ENCODE results near the gene SRSF3.
"Not testable (repeated sequence)": the region's sequence is repeated elsewhere in the genome, so short reads cannot be mapped to it uniquely, and the experiment has no call there.

SRSF3 gene

DNA sequence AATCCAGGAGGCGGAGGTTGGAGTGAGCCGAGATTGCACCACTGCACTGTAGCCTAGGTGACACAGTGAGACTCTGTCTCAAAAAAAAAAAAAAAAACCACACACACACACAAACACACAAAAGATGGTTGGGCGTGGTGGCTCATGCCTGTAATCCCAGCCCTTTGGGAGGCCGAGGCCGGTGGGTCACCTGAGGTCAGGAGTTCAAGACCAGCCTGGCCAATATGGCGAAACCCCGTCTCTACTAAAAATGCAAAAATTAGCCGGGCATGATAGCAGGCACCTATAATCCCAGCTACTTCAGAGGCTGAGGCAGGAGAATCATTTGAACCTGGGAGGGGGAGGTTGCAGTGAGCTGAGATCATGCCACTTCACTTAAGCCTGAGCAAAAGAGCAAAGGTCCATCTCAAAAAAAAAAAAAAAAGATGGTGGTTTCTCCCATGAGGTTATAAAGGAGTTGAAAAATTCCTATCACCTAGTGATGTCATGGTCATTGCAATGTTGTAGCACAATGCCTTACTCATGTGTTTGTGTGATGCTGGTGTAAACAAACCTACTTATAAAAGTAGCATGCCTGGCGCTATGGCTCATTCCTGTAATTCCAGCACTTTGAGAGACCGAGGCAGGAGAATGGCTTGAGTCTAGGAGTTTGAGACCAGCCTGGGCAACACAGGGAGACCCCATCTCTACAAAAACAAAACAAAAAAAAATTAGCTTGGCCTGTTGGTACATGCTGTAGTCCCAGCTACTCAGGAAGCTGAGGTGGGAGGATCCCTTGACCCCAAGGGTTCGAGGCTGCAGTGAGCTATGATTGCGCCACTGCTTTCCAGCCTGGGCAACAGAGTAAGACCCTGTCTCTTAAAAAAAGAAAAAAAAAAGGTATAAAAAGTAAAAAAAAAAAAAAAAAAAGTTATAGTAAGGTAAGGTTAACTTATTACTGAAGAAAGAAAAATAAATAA is 21.5 kb upstream of the SRSF3 start:
- not testable (repeated sequence) for DNase-seq

DNA sequence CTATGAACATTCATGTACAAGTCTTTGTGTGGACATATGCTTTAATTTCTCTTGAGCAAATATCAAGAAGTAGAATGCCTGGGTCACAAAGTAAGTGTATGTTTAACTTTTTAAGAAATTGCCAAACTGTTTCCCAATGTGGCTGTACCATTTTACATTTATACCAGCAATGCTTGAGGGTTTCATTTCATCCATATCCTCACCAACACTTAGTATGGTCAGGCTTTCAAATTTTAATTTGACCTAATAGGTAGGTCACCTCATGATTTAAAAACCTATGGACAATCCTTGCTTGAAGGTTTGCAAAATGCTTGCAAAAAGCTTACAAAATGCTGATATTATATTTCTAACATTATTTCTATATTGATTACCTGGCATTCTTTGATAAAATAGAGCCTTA is 19.5 kb upstream of the SRSF3 start:
- no peak for DNase-seq

DNA sequence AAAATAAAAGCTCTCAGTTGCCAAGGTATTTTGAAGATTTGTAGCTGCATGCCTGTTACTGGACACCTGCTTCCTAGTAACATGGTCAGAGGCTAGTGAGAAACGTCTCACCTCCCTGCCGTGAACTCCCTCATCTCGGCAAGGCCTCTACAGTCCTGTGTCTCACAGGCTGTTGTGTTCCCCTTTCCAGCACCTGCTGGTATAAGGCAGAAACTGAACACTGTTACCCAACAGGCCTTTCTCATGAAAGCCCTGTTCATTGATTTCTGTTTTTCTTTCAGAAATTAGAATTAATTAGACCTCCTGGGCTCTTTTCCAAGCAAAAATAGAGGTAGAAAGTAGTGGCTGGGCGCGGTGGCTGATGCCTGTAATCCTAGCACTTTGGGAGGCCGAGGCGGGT is 17.6 kb upstream of the SRSF3 start:
- DNase-seq = no peak

DNA sequence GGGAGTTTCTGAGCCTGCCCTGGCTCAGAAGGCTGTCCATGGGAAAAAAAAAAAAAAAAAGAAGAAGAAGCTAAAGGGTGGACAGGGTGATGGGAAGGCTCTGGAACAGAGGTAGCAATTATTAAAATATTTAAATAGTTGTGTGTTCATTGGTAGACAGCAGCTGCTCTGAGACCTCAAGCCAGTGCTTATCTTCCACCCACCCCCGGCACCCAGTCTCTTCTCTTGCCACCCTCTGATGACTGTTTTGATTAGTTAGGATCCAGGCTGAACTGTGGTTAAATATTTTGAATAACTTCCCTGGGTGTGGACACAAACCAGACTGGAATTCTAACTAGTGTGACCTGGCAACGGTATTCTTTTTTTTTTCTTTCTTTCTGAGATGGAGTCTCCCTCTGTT is 16.9 kb upstream of the SRSF3 start:
- DNase-seq = no peak

DNA sequence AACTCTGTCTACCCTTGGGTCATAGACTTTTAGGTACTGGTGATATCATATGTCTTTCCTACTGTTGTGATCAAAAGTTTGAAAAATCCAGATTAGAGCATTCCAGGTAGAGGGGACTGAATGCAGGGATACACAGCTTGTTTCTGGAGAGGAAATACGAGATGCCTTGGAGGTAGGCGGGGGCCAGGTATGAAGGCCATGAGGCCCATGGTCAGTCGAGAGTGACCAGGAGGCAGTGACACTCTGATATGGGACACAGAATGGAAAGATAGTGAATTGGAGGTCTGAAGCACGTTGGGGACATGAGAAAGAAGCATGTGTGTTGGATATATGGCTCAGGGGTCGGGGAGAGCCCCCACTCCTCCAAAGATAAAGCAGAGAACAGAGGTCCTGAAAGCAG is 16.1 kb upstream of the SRSF3 start:
- DNase-seq = no peak

DNA sequence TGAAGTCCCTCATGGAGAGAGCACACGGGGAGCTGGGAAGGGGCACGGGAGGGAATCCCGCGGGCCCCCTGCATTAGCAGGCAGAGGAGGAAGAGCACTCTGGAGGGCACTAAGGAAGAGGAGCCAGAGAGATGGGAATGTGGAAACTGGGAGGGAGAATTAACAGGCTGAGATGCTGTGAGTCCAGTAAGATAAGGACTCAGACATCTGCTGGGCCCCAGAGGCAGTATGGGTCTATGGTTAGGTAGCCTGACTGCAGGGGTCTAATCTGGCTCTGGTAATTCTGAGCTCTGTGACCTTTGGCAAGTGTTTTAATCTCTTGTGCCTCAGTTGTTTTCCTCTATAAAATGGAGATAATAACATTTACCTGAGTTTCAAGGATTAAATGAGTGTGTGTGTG is 15.7 kb upstream of the SRSF3 start:
- DNase-seq = no peak

DNA sequence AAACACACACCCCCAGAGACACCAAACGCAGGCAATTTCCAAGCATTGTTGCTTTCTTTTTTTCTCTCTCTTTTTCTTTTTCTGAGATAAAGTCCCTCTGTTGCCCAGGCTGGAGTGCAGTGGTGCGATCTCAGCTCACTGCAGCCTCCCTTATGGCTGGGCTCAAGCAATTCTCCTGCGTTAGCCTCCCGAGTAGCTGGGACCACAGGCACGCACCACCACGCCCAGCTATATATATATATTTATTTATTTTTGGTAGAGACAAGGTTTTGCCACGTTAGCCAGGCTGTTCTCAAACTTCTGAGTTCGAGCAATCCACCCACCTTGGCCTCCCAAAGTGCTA is 14.0 kb upstream of the SRSF3 start:
- DNase-seq = no peak

DNA sequence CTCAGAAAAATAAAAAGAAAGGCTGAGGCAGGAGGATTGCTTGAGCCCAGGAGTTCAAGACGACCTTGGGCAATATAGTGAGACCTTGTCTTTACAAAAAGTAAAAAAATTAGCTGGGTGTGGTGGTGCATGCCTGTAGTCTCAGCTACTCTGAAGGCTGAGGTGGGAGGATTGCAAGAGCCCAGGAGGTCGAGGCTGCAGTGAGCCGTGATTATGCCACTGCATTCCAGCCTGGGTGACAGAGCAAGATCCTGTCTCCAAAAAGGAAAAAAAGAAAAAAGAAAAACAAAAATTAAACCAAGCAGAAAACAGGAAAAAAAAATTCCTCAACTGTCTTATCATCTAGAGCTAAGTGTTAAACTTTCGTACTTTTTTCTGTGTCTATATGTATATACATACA is 12.4 kb upstream of the SRSF3 start:
- DNase-seq = no peak

DNA sequence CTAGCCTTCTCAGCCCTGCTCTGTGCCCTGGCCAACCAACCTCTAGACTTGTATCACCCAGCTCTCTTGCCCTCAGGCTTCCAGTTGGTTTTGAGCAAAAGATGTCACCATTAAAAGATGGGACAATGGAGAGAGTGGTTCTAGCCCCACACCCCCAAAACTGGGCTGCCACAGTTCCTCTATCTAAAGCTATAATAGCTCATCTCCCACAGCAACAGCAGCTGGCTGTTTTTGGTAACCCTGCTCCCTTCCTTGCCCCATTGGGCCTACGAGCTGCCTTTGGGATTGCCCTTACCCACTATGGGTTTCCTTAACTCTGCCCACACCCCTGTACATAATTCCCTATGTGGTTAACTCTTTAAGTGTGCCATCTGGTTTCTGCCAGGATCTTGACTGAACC is 7.6 kb upstream of the SRSF3 start:
- no peak for DNase-seq

DNA sequence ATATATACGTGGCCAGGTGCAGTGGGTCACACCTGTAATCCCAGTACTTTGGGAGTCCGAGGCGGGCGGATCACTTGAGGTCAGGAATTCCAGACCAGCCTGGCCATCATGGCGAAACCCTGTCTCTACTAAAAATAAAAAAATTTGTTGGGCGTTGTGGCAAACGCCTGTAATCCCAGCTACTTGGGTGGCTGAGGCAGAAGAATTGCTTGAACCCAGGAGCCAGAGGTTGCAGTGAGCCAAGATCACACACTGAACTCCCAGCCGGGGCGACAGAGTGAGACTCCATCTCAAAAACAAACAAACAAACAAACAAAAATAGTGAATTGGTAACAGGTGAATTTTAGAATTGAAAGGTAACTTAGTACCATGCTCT is 5.1 kb upstream of the SRSF3 start:
- DNase-seq = not testable (repeated sequence)

DNA sequence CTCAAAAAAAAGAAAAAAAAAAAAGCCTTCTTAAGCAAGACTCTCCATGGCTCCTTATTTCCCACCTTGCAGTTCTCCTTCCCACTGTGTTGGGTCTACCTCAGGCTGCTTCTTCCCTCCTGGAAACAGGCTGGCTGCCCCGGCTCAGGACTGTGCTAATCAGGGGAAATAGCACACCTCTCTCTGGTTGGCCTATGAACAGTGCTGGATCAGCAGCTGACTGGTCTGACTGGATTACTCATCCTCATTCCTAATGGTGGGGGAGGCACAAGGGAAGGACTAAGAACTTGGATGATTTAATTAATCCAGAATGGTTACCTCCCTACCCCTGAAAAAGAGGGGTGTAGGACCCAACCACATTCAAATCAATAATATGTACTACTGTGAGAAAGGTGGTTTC is 3.9 kb upstream of the SRSF3 start:
- DNase-seq = no peak

DNA sequence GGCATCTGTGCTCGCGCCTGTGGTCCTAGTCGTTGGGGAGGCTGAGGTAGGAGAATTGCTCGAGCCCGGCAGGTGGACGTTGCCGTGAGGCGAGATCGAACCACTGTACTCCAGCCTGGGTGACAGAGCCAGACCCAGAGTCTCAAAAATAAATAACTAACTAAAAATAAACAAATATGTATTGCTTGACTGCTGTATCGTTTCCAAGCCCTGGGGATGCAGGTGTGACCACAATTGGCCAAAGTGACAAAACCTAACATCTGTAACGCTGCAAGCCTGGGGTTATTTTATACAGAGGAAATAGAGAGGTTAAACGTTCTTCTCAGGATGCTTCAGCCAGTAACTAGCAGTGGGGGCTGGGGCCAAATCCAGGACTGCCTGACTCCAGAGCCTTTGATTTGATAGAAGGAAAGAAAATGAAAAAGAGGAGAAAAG is 1.9 kb upstream of the SRSF3 start:
- DNase-seq = no peak

DNA sequence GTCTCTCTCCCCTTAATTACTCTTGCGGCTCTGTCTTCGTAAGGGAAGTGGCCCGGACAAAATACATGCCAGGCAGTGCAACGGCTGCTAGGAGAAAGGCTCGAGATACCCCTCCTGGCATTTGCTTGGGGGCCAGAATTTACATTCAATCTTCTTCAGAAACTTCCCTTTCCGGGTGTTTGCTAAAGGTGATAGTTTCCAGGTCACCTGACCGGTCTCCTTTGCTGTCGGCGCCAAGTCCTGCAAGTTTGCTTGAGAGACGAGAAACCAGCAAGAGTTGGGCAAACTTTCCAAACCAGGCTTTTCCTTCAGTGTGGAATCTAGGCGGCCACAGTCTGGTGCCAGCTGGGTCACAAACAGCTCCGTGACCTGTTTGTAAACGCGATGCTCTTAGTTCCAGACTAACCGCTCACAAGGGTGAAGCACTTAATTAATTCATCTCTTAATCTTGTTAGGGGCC is 563 bp upstream of the SRSF3 start:
- DNase-seq = peak; percentile 91

DNA sequence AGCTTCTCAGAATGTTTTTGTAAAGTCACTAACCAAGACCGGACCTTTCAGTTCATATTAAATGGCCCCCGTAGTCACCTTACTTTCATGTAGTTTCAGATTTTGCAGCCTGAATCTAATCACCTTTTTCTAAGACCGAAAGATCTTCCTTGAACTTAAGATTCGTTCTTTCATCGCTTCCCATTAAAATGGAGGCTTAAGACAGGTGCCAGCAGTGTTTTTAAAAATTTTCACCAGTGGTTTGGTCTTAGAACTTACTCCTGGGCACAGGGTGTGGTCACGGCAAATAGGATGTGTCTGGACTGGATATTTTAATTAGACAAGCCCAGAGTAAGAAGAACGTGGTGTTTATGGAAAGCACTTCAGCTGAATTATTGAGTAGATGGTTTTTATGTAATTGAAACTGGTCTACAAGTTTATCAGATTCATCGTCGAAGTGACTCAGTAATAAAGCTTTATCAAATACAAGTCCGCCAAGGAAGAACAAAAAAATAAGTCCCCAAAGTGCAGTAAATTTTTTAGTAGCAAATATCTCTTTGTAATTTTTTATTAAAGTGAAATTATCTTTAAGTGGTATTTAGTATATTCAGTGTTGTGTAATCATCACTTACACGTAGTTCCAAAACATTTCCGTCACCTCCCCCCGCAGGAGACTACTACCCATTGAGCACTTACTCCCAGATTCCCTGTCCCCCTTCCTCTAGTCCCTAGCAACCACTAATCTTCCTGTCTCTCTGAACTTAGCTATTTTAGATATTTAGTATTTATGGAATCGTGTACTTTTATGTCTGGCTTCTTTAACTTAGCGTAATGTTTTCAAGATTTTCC is 868 bp downstream of the SRSF3 start:
- peak; percentile 52 for DNase-seq

DNA sequence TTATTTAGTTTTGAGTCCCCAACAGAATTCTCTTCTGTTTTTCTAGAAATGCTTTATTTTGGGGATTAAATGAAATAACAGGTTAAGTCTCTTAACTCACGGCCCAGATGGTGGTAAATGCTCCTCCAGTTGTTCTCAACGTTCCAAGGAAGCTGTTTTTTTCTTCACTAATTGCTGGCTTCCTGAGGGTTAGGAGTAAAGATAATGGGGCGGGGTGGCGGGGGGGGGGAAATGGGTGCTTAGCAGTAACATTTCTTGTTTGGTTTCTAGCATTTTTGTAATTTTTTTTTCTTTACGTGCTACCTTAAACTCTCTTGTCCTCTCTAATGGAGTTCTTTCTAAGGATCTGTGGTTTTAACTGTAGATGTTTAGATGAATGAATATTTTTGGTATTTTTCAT is 2.2 kb downstream of the SRSF3 start:
- DNase-seq = no peak

DNA sequence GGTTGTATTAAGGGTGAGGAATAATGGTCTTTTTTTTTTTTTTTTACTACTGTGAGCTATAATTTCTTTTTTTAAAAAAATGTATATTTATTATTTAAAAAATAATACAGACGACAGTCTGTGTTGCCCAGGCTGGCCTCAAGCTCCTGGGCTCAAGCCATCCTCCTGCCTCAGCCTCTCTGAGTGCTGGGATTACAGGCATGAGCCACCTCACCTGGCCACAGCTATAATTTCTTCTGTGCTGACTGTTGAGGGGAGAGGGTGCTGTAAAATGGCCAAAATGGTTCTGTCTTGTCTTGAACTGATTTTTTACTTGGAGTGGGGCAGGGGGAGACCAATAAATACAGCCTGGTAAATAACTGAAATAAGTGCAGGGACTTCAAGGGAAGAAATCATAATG is 3.6 kb downstream of the SRSF3 start:
- DNase-seq = no peak

DNA sequence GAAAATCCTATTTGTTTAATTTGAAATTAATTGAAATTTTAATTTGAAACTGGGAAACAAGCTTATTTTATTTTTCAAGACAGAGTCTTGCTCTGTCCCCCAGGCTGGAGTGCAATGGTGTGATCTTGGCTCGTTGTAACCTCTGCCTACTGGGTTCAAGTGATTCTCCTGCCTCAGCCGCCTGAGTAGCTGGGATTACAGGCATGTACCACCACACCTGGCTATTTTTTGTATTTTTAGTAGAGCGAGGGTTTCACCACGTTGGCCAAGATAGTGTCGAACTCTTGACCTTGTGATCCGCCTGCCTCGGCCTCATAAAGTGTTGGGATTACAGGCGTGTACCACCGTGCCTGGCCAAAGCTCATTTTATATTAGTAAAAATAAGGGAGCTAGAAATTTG is 4.2 kb downstream of the SRSF3 start:
- DNase-seq = no peak

DNA sequence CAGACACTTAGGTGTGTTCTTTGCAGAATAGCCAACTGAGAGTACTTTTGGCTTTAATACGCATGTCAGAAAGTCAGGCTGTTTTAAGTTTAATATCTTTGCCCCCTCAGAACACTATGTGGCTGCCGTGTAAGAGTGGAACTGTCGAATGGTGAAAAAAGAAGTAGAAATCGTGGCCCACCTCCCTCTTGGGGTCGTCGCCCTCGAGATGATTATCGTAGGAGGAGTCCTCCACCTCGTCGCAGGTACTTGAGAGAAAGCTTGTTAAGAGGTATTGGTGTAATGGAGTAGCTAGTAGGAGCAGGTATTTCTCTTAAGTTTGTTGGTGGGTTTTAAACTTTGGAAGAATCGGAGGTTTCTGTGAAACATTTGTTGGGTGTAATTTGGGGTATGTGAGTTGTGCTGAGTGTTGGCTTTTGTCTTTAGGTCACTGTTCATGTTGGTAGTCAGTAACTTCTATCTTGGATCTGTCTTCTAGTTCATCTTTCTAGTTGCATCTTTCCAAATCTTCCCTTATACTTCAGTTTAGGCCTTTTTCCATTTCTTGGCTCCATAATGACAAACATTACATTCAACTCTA is 4.7 kb downstream of the SRSF3 start:
- no peak for DNase-seq

DNA sequence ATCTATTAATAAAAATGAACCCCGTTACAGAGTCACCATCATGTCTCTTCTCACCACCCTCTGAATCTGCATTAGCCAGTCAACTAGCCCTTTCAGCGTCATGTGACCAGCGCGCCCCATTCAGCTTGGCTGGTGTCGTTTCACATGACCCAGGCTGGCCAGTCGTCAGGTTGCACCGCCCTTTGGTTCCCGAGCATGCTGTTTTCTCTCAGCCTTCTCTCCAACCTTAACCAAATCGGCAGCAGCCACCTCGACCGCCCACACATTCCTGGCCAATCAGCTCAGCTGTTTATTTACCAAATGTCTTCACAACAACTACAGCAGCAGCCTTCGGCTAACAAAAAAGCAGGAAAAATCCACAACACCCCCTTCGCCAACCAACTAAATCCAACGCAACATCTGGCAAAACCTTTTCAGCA is 5.6 kb downstream of the SRSF3 start:
- no peak for DNase-seq

DNA sequence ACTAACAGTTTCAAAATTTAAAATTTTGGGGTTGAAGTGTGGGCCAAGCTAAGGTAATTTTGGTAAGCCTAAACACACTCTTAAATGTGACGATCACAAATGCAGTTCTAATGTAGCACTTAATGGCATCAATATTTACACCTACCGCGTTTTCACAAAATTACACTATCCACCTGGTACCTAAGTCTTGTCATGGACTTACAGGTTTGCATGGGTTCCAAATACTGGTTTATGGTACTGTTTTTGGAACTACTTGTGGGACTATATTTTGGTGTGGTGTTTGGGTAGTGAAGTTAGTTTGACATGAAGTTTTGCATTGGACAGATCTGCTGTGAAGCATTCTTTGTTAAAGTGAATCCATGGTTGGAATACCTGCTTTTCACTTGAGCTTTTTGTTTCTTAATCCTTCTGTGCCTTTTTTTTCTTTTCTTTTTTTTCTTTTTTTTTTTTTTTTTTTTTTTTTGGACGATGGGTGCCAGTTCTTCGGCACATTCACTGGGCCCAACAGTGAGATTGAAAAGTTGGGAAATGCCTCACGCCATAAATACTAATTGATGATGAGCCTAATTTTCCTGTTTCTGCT is 6.5 kb downstream of the SRSF3 start:
- no peak for DNase-seq

DNA sequence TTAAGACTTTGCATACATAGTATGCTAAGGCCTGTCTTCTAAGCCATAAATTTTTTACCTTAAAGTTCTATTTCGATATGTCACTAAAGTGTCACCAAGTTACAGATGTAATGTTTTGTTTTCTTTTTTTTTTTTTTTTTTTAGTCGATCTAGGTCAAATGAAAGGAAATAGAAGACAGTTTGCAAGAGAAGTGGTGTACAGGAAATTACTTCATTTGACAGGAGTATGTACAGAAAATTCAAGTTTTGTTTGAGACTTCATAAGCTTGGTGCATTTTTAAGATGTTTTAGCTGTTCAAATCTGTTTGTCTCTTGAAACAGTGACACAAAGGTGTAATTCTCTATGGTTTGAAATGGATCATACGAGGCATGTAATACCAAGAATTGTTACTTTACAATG is 7.7 kb downstream of the SRSF3 start:
- not testable (repeated sequence) for DNase-seq

DNA sequence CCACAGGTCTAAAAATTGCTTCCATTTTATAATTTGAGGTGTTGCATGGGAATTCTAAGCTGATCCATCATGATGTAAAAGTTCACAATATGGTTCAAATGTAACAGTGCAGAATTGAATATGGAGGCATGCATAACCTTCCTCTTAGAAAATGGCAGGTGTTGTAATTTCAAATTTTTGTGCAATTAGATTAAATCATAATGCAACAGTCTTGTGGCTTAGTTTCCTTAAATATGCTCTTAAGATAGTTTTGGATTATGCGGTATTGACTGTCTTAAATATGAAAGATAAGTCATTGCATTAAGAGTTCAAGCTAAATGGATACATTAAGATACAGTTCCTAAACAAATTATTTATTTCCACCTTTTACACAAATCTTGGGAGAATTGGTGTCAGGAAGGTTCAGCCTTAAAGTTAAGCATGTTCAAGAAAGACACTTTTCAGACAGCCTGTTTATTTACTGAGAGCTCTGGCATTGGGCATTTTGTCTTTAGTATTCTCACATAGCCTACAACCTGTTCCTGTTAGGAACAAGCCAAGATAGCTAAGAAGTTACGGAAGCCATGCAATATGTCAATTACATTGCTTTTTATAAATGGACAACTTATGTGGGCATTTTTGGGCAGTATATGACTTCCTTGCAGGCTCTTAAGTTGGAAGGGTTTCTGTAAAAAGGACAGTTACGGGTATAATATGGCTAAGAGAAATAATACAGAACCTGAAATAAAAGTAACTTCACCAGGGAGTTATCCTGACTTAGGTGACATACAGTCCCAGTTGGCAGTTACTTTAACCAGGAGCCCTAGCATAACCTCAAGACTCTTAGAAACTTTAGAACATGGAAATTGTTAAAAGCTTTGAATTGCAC is 9.3 kb downstream of the SRSF3 start:
- no peak for DNase-seq

All from right kidney (tissue), 1 donor.